Endothelial cell (in vitro differentiated cells): Measurements from ENCODE around the gene DCTN4. TPM values are rescaled to one million over a fixed set of nuclear protein-coding genes. Genes with fewer than 3 reads are reported as not detected.

Source experiments
- DNase-seq: peaks from one replicate; pipeline ENCODE4 v3.0.0; 2021; ENCODE audit warnings: low spot score
- H3K27ac Mint-ChIP-seq: one replicate; pipeline ENCODE4 v1.8.0; 2021; ENCODE audit warnings: mixed read lengths, inconsistent platforms; ENCODE audit not compliant: unreplicated experiment
- H3K27me3 Mint-ChIP-seq: one replicate; pipeline ENCODE4 v1.8.0; 2021; ENCODE audit warnings: mild to moderate bottlenecking, moderate library complexity, mixed read lengths, inconsistent platforms; ENCODE audit not compliant: unreplicated experiment
- H3K36me3 Mint-ChIP-seq: one replicate; pipeline ENCODE4 v1.8.0; 2021; ENCODE audit warnings: mild to moderate bottlenecking, low read depth, mixed read lengths, inconsistent platforms; ENCODE audit not compliant: unreplicated experiment
- H3K4me1 Mint-ChIP-seq: one replicate; pipeline ENCODE4 v1.8.0; 2021; ENCODE audit warnings: mild to moderate bottlenecking, mixed read lengths, inconsistent platforms; ENCODE audit not compliant: unreplicated experiment
- H3K4me3 Mint-ChIP-seq: one replicate; pipeline ENCODE4 v1.8.0; 2021; ENCODE audit warnings: mild to moderate bottlenecking, mixed read lengths, inconsistent platforms; ENCODE audit not compliant: unreplicated experiment
- H3K9me3 Mint-ChIP-seq: one replicate; pipeline ENCODE4 v1.8.0; 2021; ENCODE audit warnings: mixed read lengths, inconsistent platforms; ENCODE audit not compliant: unreplicated experiment
- CTCF ChIP-seq: fragments of 200-600 bp; sonication (generic); IDR thresholded peaks from one replicate; pipeline ENCODE4 v1.5.0; 2021; ENCODE audit warnings: antibody characterized with exemption; ENCODE audit not compliant: unreplicated experiment
- total RNA-seq: library from RNA; stranded (reverse); fragmentation: NEBNext Ultra II Directional; extraction: Animal tissue kit (Norgen Biotek cat#: 25700); gene quantifications from one replicate; pipeline ENCODE4 v1.2.1, GENCODE V29; 2021; ENCODE audit not compliant: unreplicated experiment

DCTN4 gene
- total RNA-seq, 1 donor from 2014 or later: 50.3 TPM

- Mint-ChIP-seq H3K9me3 (no peaks in the 10 kb centered on the region), H3K27me3 (no peaks in the 10 kb centered on the region), H3K4me3 (no peak overlapping the region), H3K4me1 (peaks cover 10% of the 10 kb centered on the region), H3K36me3 (no peaks in the 10 kb centered on the region), H3K27ac (no peak overlapping the region)
- TF ChIP-seq CTCF: no peak
- DNase-seq: no peak
These were observed 30.2 kb upstream of the DCTN4 start for GRCh38 chr5:150788977-150789376.

GRCh38 chr5:150787656-150788055, 28.8 kb upstream of the DCTN4 start:
- no peak overlapping the region for H3K27ac Mint-ChIP-seq
- TF ChIP-seq CTCF: no peak
- H3K4me3 Mint-ChIP-seq: no peak overlapping the region
- DNase-seq: no peak
- no peaks in the 10 kb centered on the region for H3K36me3 Mint-ChIP-seq
- H3K9me3 Mint-ChIP-seq: no peaks in the 10 kb centered on the region
- H3K27me3 Mint-ChIP-seq: peaks cover under 1% of the 10 kb centered on the region
- peaks cover 10% of the 10 kb centered on the region for H3K4me1 Mint-ChIP-seq

GRCh38 chr5:150786876-150787275, 28.1 kb upstream of the DCTN4 start:
- TF ChIP-seq CTCF: no peak
- Mint-ChIP-seq H3K4me1 (peaks cover 10% of the 10 kb centered on the region), H3K27ac (no peak overlapping the region), H3K27me3 (peaks cover 2% of the 10 kb centered on the region), H3K36me3 (no peaks in the 10 kb centered on the region), H3K9me3 (no peaks in the 10 kb centered on the region), H3K4me3 (no peak overlapping the region)
- DNase-seq: no peak

GRCh38 chr5:150785950-150786349, 27.1 kb upstream of the DCTN4 start:
- no peak for DNase-seq
- Mint-ChIP-seq H3K27ac (peak overlapping the region; percentile 34), H3K9me3 (no peaks in the 10 kb centered on the region), H3K27me3 (peaks cover 2% of the 10 kb centered on the region), H3K4me3 (no peak overlapping the region), H3K4me1 (peaks cover 9% of the 10 kb centered on the region), H3K36me3 (no peaks in the 10 kb centered on the region)
- TF ChIP-seq CTCF: no peak

GRCh38 chr5:150783422-150783928, 24.7 kb upstream of the DCTN4 start:
- no peak for DNase-seq
- Mint-ChIP-seq H3K4me1 (no peaks in the 10 kb centered on the region), H3K9me3 (no peaks in the 10 kb centered on the region), H3K27ac (no peak overlapping the region), H3K27me3 (peaks cover 2% of the 10 kb centered on the region), H3K36me3 (no peaks in the 10 kb centered on the region), H3K4me3 (no peak overlapping the region)
- TF ChIP-seq CTCF: no peak
